GM12874 (cell line): ENCODE data around the gene DSE.

Experiments
- CTCF ChIP-seq: IDR thresholded peaks from 2 replicates; pipeline ENCODE4 v1.5.1; 2011; ENCODE audit warnings: low read depth, mild to moderate bottlenecking, control low read depth, low read length, moderate library complexity; ENCODE audit not compliant: insufficient read depth

Gene DSE

DNA sequence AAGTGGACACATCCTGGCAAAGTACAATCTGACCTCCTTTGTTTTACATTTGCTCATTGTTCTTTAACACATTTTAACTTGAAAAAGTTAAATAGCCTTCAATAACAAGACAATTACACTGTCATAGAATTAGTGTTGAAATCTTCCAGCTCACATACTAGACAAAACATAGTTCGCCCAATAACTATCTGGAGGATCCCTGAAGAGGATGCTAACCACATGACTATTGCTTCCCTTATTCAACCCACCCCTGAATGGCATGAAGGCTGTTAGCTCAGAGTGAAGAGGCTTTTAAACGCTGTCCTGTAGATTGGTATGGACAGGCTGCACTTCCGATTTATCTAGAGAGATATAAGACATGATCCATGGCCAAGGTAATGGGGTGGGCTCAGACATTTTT, 15.0 kb upstream of the DSE start:
- no peak for TF ChIP-seq CTCF

DNA sequence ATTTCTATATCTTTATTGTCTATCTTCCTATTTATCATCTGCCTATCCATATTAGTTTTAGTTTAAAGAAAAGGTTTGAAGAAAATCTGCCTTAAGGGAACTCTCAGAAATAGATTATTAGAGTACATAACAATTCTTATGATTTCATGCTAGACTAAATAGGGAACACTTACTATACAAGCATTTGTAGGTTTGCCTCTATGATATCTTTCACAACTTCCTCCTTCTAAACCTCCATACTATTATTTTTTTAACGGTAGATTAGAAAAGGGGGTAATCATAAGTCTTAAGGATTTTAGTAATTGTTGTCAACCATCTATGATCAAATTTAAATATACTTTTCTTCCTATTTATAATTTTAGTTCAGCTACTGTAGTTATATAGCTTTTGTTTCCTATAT, 11.6 kb upstream of the DSE start:
- no peak for TF ChIP-seq CTCF

DNA sequence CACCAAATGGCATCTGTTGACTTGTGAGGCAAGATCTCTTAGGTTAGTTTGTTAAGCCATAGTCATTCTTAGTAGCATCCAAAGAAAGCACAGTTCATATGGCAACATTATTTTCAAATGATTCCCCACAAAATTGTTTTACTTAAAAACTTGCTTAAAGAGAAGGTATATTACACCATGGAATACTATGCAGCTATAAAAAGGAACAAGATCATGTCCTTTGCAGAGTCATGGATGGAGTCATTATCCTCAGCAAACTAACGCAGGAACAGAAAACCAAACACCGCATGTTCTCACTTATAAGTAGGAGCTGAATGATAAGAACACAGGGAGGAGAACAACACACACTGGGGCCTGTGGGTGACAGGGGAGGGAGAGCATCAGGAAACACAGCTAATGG, 10.9 kb upstream of the DSE start:
- TF ChIP-seq CTCF = no peak

- TF ChIP-seq CTCF = no peak
These were observed 8.5 kb upstream of the DSE start for GRCh38 chr6:116362276-116362675.

DNA sequence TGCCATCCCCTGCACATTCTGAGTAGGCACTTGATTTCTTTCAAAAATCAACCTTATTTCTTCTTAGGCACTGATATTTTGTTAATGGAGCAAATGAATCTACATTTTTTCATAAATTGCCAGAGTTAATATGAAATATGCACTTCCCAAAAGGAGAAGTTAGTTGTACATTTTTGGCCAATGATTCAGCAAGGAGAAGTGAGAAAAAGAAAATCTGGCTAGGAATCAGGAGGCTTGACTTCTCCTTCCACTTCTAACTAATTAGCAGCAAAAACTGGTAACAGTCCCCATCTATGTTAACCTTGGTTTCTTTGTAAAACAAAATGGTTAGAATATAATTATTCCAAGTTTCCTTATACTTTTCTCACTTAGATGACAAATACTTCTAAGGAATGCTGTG, 7.0 kb upstream of the DSE start:
- no peak for TF ChIP-seq CTCF

- TF ChIP-seq CTCF = no peak
These were observed 6.4 kb upstream of the DSE start for GRCh38 chr6:116364321-116364720.

- TF ChIP-seq CTCF = no peak
These were observed 5.0 kb upstream of the DSE start for GRCh38 chr6:116365743-116366142.

DNA sequence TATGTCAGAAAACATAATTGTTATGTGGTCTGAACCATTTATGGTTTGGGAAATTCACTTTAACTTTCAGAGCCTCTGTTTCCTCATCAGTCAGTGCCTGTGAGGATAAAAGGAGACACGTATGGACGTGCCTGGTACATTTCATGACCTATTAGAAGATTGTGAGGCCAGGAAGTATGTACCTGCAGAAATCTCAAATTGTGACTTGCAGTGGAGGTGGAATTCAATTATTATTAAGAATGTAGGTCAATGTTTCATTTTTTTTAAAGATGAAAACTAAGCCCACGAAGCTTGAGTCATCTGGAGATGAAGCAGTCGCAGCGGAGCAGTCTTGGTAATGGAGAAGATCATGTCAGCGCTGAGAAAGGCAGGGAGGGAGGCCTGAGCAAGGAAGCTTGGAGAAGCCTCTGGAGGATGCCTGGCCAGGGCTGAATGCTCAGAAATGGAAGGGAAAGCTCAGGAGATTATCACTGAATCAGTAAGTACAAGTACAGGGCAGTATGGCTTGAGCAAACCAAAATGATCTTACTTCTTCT, 3.9 kb upstream of the DSE start:
- no peak for TF ChIP-seq CTCF
